ENCODE results near the gene BMP6. TPM values are rescaled to one million over a fixed set of nuclear protein-coding genes. Genes with fewer than 3 reads are reported as not detected.

Gene BMP6
- total and polyA plus RNA-seq, 5 experiments from 2014 or later: not detected

DNA sequence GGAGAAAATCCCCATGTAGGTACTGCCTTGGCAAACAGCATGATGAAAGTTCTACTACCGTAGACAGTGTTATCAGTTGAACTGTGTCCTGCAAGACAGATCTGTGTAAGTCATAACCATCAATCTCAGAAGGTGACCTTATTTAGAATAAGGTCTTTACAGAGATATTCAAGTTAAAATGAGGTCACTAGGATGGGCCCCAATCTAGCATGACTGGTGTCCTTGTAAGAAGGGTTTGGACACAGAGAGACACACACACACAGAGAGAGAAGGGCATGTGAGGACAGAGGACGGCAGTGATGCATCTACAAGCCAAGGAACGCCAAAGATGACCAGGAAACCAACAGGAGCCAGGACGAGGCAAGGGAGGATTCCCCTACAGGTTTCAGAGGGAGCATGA lies 175.9 kb downstream of the BMP6 start:
- H3K27me3 Mint-ChIP-seq: no peaks in the 10 kb centered on the region
- H3K4me3 Mint-ChIP-seq: no peak overlapping the region
- POLR2A ChIA-PET: no interaction called here
- H3K4me1 Mint-ChIP-seq: peaks cover 0 to 3% (median 0%) of the 10 kb centered on the region in 4 donors
- no peaks in the 10 kb centered on the region for H3K9me3 Mint-ChIP-seq
- DNase-seq (no peak), ATAC-seq (no peak)
- H3K36me3 Mint-ChIP-seq: peaks cover 0 to 68% (median 13%) of the 10 kb centered on the region in 3 donors
- H3K27ac Mint-ChIP-seq: no peak overlapping the region

DNA sequence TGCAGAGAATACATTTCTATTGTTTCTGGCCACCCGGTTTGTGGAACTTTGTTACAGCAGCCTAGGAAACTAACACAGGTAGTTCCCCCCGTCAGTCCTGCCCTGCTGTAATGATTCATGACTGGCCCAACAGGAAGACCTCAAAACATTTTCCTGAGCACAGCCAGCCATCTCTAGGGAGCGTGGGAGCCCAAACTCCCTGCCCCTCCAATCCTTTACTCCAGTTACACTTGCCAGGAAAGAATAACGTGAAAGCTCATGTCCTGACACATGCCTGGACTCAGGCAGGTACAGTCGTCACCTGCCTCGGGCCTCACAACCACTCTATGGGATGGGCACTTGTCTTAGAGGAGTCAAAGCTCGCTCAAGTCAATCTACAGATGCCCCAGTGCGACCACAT lies 176.3 kb downstream of the BMP6 start:
- Mint-ChIP-seq H3K27me3 (no peaks in the 10 kb centered on the region), H3K4me1 (peaks cover 0 to 3% (median 0%) of the 10 kb centered on the region in 4 donors), H3K27ac (no peak overlapping the region), H3K36me3 (peaks cover 0 to 65% (median 13%) of the 10 kb centered on the region in 3 donors), H3K4me3 (no peak overlapping the region), H3K9me3 (no peaks in the 10 kb centered on the region)
- DNase-seq (no peak), ATAC-seq (no peak)
- POLR2A ChIA-PET: no interaction called here

DNA sequence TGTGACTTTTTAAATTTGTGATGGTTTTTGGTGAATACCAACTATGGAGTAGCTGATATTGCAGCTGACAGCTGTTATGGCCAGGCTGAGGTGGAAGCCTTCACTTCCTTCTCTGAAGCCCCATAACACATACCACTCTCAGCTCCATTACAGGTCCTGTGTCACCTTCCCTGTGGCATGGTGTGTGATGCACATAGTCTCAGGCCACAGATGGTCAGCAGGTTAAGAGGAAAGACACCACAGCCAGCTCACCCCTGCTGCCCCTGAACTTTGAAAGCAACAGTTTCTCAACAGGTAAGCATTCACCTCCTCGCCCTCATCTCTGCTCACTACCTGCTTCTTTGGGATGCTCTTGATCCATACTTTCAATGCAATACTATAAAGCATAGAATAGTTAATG lies 177.0 kb downstream of the BMP6 start:
- Mint-ChIP-seq H3K4me3 (no peak overlapping the region), H3K27me3 (no peaks in the 10 kb centered on the region), H3K4me1 (peaks cover 0 to 5% (median 0%) of the 10 kb centered on the region in 4 donors), H3K36me3 (peaks cover 0 to 59% (median 11%) of the 10 kb centered on the region in 3 donors), H3K27ac (peak overlapping the region in 2 of 10 donors; percentile 25 to 67), H3K9me3 (no peaks in the 10 kb centered on the region)
- DNase-seq (no peak), ATAC-seq (no peak)
- POLR2A ChIA-PET: no interaction called here

GRCh38 chr6:7903673-7904072 lies 177.8 kb downstream of the BMP6 start:
- peaks cover 0 to 8% (median 0%) of the 10 kb centered on the region in 4 donors for H3K4me1 Mint-ChIP-seq
- no peak for DNase-seq
- H3K4me3 Mint-ChIP-seq: no peak overlapping the region
- H3K9me3 Mint-ChIP-seq: no peaks in the 10 kb centered on the region
- POLR2A ChIA-PET: no interaction called here
- H3K36me3 Mint-ChIP-seq: peaks cover 0 to 51% (median 5%) of the 10 kb centered on the region in 3 donors
- H3K27me3 Mint-ChIP-seq: no peaks in the 10 kb centered on the region
- no peak overlapping the region for H3K27ac Mint-ChIP-seq
- ATAC-seq: no peak

GRCh38 chr6:7904654-7905319 lies 178.9 kb downstream of the BMP6 start:
- POLR2A ChIA-PET: no interaction called here
- Mint-ChIP-seq H3K9me3 (no peaks in the 10 kb centered on the region), H3K4me1 (peaks cover 3 to 18% (median 6%) of the 10 kb centered on the region in 4 donors), H3K36me3 (peaks cover 0 to 45% (median 3%) of the 10 kb centered on the region in 3 donors), H3K27me3 (no peaks in the 10 kb centered on the region), H3K27ac (peak overlapping the region in 2 of 10 donors; percentile 2 to 64), H3K4me3 (no peak overlapping the region)
- ATAC-seq (no peak), DNase-seq (no peak)

- H3K4me3 Mint-ChIP-seq: no peak overlapping the region
- H3K4me1 Mint-ChIP-seq: peaks cover 3 to 18% (median 6%) of the 10 kb centered on the region in 4 donors
- ATAC-seq (no peak), DNase-seq (no peak)
- H3K9me3 Mint-ChIP-seq: no peaks in the 10 kb centered on the region
- H3K27ac Mint-ChIP-seq: no peak overlapping the region
- no peaks in the 10 kb centered on the region for H3K27me3 Mint-ChIP-seq
- H3K36me3 Mint-ChIP-seq: peaks cover 0 to 40% (median 3%) of the 10 kb centered on the region in 3 donors
- POLR2A ChIA-PET: no interaction called here
Observed at GRCh38 chr6:7905416-7905815, 179.5 kb downstream of the BMP6 start.

GRCh38 chr6:7906741-7907140 lies 180.8 kb downstream of the BMP6 start:
- no peaks in the 10 kb centered on the region for H3K27me3 Mint-ChIP-seq
- H3K4me1 Mint-ChIP-seq: peaks cover 5 to 14% (median 8%) of the 10 kb centered on the region in 4 donors
- H3K4me3 Mint-ChIP-seq: no peak overlapping the region
- H3K27ac Mint-ChIP-seq: peak overlapping the region in 1 of 10 donors; percentile 11
- H3K36me3 Mint-ChIP-seq: peaks cover 0 to 29% (median 3%) of the 10 kb centered on the region in 3 donors
- H3K9me3 Mint-ChIP-seq: no peaks in the 10 kb centered on the region
- ATAC-seq: no peak
- POLR2A ChIA-PET: interaction anchor here (0.6 kb wide), 1 partner anchor 201 kb away, joined by 3 read pairs; no protein-coding TSS in a partner anchor
- DNase-seq: no peak

DNA sequence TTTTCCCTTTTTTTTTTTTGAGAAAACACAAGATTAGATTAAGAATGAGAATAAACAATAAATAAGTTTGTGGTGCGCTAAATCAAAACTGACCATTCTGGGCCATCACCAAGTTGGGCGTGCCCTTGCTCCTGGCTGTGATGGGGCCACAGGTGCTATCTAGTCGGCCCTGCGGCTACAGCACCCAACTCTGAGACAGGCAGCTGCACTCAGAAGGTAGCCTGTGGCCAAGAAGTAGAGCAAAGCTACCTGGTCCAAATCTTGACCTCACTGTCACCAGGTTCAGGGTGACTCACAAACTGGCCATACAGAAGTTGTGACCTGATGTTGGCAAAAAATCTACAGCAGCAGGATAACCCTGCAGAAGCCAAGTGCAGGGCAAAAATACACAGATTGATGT lies 181.3 kb downstream of the BMP6 start:
- peaks cover 0 to 26% (median 3%) of the 10 kb centered on the region in 3 donors for H3K36me3 Mint-ChIP-seq
- H3K4me1 Mint-ChIP-seq: peaks cover 5 to 14% (median 8%) of the 10 kb centered on the region in 4 donors
- H3K4me3 Mint-ChIP-seq: no peak overlapping the region
- no peak for DNase-seq
- H3K27ac Mint-ChIP-seq: no peak overlapping the region
- no peak for ATAC-seq
- POLR2A ChIA-PET: no interaction called here
- no peaks in the 10 kb centered on the region for H3K27me3 Mint-ChIP-seq
- no peaks in the 10 kb centered on the region for H3K9me3 Mint-ChIP-seq

GRCh38 chr6:7909323-7910276 lies 183.7 kb downstream of the BMP6 start:
- H3K9me3 Mint-ChIP-seq: no peaks in the 10 kb centered on the region
- H3K36me3 Mint-ChIP-seq: peaks cover 0 to 6% (median 0%) of the 10 kb centered on the region in 3 donors
- H3K27me3 Mint-ChIP-seq: no peaks in the 10 kb centered on the region
- POLR2A ChIA-PET: no interaction called here
- peaks cover 5 to 14% (median 8%) of the 10 kb centered on the region in 4 donors for H3K4me1 Mint-ChIP-seq
- peak overlapping the region; percentile 66 to 90 (median 78) for H3K4me3 Mint-ChIP-seq
- ATAC-seq: peak; percentile 20 to 31
- H3K27ac Mint-ChIP-seq: peak overlapping the region in 7 of 10 donors; percentile 31 to 85 (median 67)
- peak in 4 of 10 donors; percentile 11 to 24 (median 18) for DNase-seq

DNA sequence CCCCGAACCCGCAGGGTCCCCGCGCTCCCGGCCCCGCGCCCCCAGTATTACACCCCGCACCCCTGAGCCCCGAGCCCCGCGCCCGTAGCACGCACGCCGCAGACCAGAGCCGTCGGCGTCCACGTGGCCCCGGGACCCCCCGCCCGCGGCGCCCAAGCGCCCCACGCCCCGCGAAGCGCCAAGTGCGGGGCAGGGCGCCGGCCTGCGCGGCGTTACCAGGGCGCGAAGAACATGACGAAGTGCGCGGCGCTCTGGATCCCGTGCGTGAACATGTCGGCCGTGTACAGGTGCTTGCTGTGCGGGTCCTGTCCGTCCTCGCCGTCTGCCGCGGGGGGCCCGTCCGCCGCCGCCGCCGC lies 184.4 kb downstream of the BMP6 start:
- Mint-ChIP-seq H3K27me3 (no peaks in the 10 kb centered on the region), H3K36me3 (no peaks in the 10 kb centered on the region), H3K27ac (no peak overlapping the region), H3K4me3 (peak overlapping the region in 2 of 10 donors; percentile 17 to 66), H3K4me1 (peaks cover 5 to 14% (median 8%) of the 10 kb centered on the region in 4 donors), H3K9me3 (no peaks in the 10 kb centered on the region)
- DNase-seq: no peak
- POLR2A ChIA-PET: no interaction called here
- peak; percentile 54 to 59 for ATAC-seq

GRCh38 chr6:7910654-7911344 lies 184.9 kb downstream of the BMP6 start, which contains the start of gene TXNDC5:
Gene TXNDC5 (minus strand): TSS chr6:7910788. CDS start chr6:7910776, 12 bp downstream.
- peaks cover 5 to 14% (median 8%) of the 10 kb centered on the region in 4 donors for H3K4me1 Mint-ChIP-seq
- ATAC-seq (peak; percentile 78 to 85), DNase-seq (peak; percentile 18 to 73 (median 57))
- POLR2A ChIA-PET: no interaction called here
- H3K27ac Mint-ChIP-seq: peak within 1 kb of the TSS in 8 of 10 donors; percentile 52 to 85 (median 74)
- H3K4me3 Mint-ChIP-seq: peak within 1 kb of the TSS; percentile 66 to 90 (median 78)
- no peaks in the 10 kb centered on the region for H3K36me3 Mint-ChIP-seq
- no peaks in the 10 kb centered on the region for H3K27me3 Mint-ChIP-seq
- H3K9me3 Mint-ChIP-seq: no peaks in the 10 kb centered on the region

GRCh38 chr6:7911345-7911725 lies 185.4 kb downstream of the BMP6 start:
- DNase-seq (peak in 1 of 10 donors; percentile 7), ATAC-seq (no peak)
- Mint-ChIP-seq H3K4me3 (no peak overlapping the region), H3K36me3 (no peaks in the 10 kb centered on the region), H3K9me3 (no peaks in the 10 kb centered on the region), H3K27ac (peak overlapping the region in 3 of 10 donors; percentile 24 to 79 (median 67)), H3K4me1 (peaks cover 5 to 14% (median 8%) of the 10 kb centered on the region in 4 donors), H3K27me3 (no peaks in the 10 kb centered on the region)
- POLR2A ChIA-PET: no interaction called here

Data from naive thymus-derived CD8-positive, alpha-beta T cell (primary cell).